K562 (cell line): ENCODE measurements around the gene TRIO. TPM values are rescaled to one million over a fixed set of nuclear protein-coding genes. Genes with fewer than 3 reads are reported as not detected.
A peak's percentile ranks its signal among the peaks of the same experiment; 100 is the strongest.

Experiments used
- ATAC-seq: fragments of 200-7000 bp; cut with Tn5 transposase; 3 replicates; pipeline ENCODE4 v1.9.1; 2020; ENCODE audit warnings: moderate library complexity
- BruUV-seq: library from RNA; stranded (reverse); fragments of 400-500 nt; replicated peaks from 2 replicates; lab custom pipeline; 2021; lab: Mats Ljungman, UMichigan
- CTCF ChIA-PET: fragments of 300-600 bp; formaldehyde crosslinking; extraction: SDS; loops from one replicate; lab custom pipeline; 2021; ENCODE audit warnings: low intra/inter-chr PET ratio; lab: Yijun Ruan, JAX
- POLR2A ChIA-PET: fragments of 300-600, 350-650 bp; sonication (Branson Sonifier 250); formaldehyde crosslinking; extraction: SDS; loops from one replicate; lab custom pipeline; 2021; ENCODE audit warnings: antibody characterized with exemption, inconsistent platforms; lab: Yijun Ruan, JAX
- DNase-seq, 4 experiments: peaks; one replicate each; pipeline versions ENCODE4 v3.0.0 to v3.0.0-alpha.2; 2011 to 2018; ENCODE audit warnings: low spot score in 3 of 4, mixed read lengths in 3 of 4; ENCODE audit errors: extremely low read depth in 1 of 4
- FAIRE-seq: peaks from 2 replicates; lab custom pipeline; 2011; peaks lifted over from hg19 to GRCh38; lab: Jason Lieb, UNC
- H2AFZ ChIP-seq: 2 replicates; pipeline ENCODE4 v1.6.0; 2011; ENCODE audit warnings: low read depth, low read length, control low read depth, inconsistent platforms
- H3K27ac ChIP-seq: fragments of 200-600 bp; 3 replicates; pipeline ENCODE4 v1.8.0; 2011; ENCODE audit warnings: low read depth, mild to moderate bottlenecking, control low read depth, inconsistent platforms, low read length, moderate library complexity, mixed read lengths; ENCODE audit errors: extremely low read depth
- H3K27me3 ChIP-seq, 2 experiments: fragments of 300-600 bp in 1 of 2; 2 replicates in 1 of 2; 3 replicates in 1 of 2; pipeline versions ENCODE4 v1.6.0 to v1.8.0; 2011; ENCODE audit warnings: inconsistent platforms in 2 of 2, low read length in 2 of 2, mild to moderate bottlenecking in 1 of 2, mixed read lengths in 1 of 2, moderate library complexity in 1 of 2; ENCODE audit not compliant: control insufficient read depth in 2 of 2, insufficient read depth in 2 of 2
- H3K36me3 ChIP-seq: fragments of 300-600 bp; 3 replicates; pipeline ENCODE4 v1.8.0; 2011; ENCODE audit warnings: mild to moderate bottlenecking, low read length, inconsistent platforms; ENCODE audit not compliant: control insufficient read depth, insufficient read depth
- H3K4me1 ChIP-seq, 2 experiments: fragments of 200-600 bp in 1 of 2; replicated peaks in 1 of 2; 2 replicates in 1 of 2; 3 replicates in 1 of 2; pipeline versions ENCODE4 v1.5.1 to v1.8.0; 2011; ENCODE audit warnings: inconsistent platforms in 2 of 2, low read length in 2 of 2, mild to moderate bottlenecking in 1 of 2, mixed read lengths in 1 of 2, moderate library complexity in 1 of 2; ENCODE audit not compliant: control insufficient read depth in 2 of 2, insufficient read depth in 2 of 2
- H3K4me2 ChIP-seq: 2 replicates; pipeline ENCODE4 v1.6.1; 2011; ENCODE audit warnings: low read length, control low read depth, inconsistent platforms, mixed read lengths; ENCODE audit not compliant: insufficient read depth
- H3K4me3 ChIP-seq: fragments of 200-600 bp; sonication (generic), shearing (Covaris generic); 2 replicates; pipeline ENCODE4 v1.5.1; 2016; ENCODE audit warnings: control low read depth, inconsistent platforms
- H3K79me2 ChIP-seq: fragments of 200-600 bp; 3 replicates; pipeline ENCODE4 v1.8.0; 2011; ENCODE audit warnings: low read length, inconsistent platforms; ENCODE audit not compliant: control insufficient read depth, insufficient read depth
- H3K9ac ChIP-seq, 2 experiments: 2 replicates each; pipeline versions ENCODE4 v1.6.0 to v1.6.1; 2011; ENCODE audit warnings: low read depth in 2 of 2, low read length in 2 of 2, control low read depth in 1 of 2, inconsistent platforms in 1 of 2, mild to moderate bottlenecking in 1 of 2, mixed read lengths in 1 of 2; ENCODE audit not compliant: insufficient read depth in 1 of 2
- H3K9me1 ChIP-seq: one replicate; pipeline ENCODE4 v1.6.0; 2011; ENCODE audit warnings: inconsistent platforms, mild to moderate bottlenecking, low read length, moderate library complexity; ENCODE audit not compliant: control insufficient read depth, insufficient read depth
- H3K9me3 ChIP-seq: replicated peaks from 2 replicates; pipeline ENCODE4 v1.5.1; 2011; ENCODE audit warnings: low read depth, low read length, inconsistent platforms; ENCODE audit not compliant: control insufficient read depth, insufficient read depth
- H4K20me1 ChIP-seq: replicated peaks from 2 replicates; pipeline ENCODE4 v1.6.1; 2011; ENCODE audit warnings: low read length, inconsistent platforms, mixed read lengths; ENCODE audit not compliant: control insufficient read depth, insufficient read depth
- BRF1 ChIP-seq: IDR thresholded peaks from 3 replicates; pipeline ENCODE4 v1.6.1; 2011; ENCODE audit warnings: borderline replicate concordance, mild to moderate bottlenecking; ENCODE audit not compliant: insufficient read length; ENCODE audit errors: extremely low read depth
- CBFB ChIP-seq: sonication (generic); formaldehyde crosslinking; IDR thresholded peaks from 2 replicates; pipeline ENCODE4 v1.4.0; 2020; ENCODE audit warnings: mild to moderate bottlenecking, missing genetic modification reagents
- CHD2 ChIP-seq: IDR thresholded peaks from 2 replicates; pipeline ENCODE4 v1.6.1; 2011; ENCODE audit warnings: low read depth, low read length
- EP400 ChIP-seq: fragments of 450-650 bp; IDR thresholded peaks from 2 replicates; pipeline ENCODE4 v1.6.1; 2017; ENCODE audit warnings: antibody characterized with exemption, mild to moderate bottlenecking, moderate library complexity
- HDGF ChIP-seq: fragments of 450-650 bp; IDR thresholded peaks from 2 replicates; pipeline ENCODE4 v1.6.1; 2016
- KAT8 ChIP-seq: fragments of 450-650 bp; IDR thresholded peaks from 2 replicates; pipeline ENCODE4 v1.6.1; 2016; ENCODE audit warnings: low read depth, mild to moderate bottlenecking
- MBD2 ChIP-seq: sonication (generic); IDR thresholded peaks from 2 replicates; pipeline ENCODE4 v1.6.1; 2016; ENCODE audit warnings: low read depth, borderline replicate concordance
- MYBL2 ChIP-seq, 2 experiments: fragments of 450-650 bp in 1 of 2; sonication (generic) in 1 of 2; formaldehyde crosslinking in 1 of 2; IDR thresholded peaks; 2 replicates each; pipeline versions ENCODE4 v1.6.1 to v1.8.1; 2017 to 2022; ENCODE audit warnings: borderline replicate concordance in 1 of 2, inconsistent platforms in 1 of 2, low read depth in 1 of 2, mild to moderate bottlenecking in 1 of 2, missing genetic modification reagents in 1 of 2, moderate library complexity in 1 of 2
- RBM14 ChIP-seq: fragments of 200-400 bp; formaldehyde crosslinking; IDR thresholded peaks from 2 replicates; pipeline ENCODE4 v1.6.1; 2018; ENCODE audit warnings: low read depth, mild to moderate bottlenecking, low read length, moderate library complexity, borderline replicate concordance; ENCODE audit not compliant: insufficient read depth
- RBM25 ChIP-seq: fragments of 200-400 bp; formaldehyde crosslinking; IDR thresholded peaks from 2 replicates; pipeline ENCODE4 v1.6.1; 2018; ENCODE audit warnings: low read length, low read depth, moderate library complexity; ENCODE audit not compliant: severe bottlenecking
- SNAPC5 ChIP-seq: fragments of 250-450 bp; sonication (Bioruptor Pico); IDR thresholded peaks from 2 replicates; pipeline ENCODE4 v1.8.0; 2021; ENCODE audit warnings: moderate library complexity, mild to moderate bottlenecking, inconsistent platforms
- SUPT5H ChIP-seq: fragments of 450-650 bp; IDR thresholded peaks from 2 replicates; pipeline ENCODE4 v1.6.1; 2016
- ZNF146 ChIP-seq: IDR thresholded peaks from one replicate; pipeline ENCODE4 v1.6.1; 2018; ENCODE audit warnings: missing compliant biosample characterization; ENCODE audit not compliant: unreplicated experiment
- ZNF668 ChIP-seq: fragments of 250-450 bp; sonication (Bioruptor Pico); IDR thresholded peaks from 2 replicates; pipeline ENCODE4 v1.8.0; 2022; ENCODE audit warnings: mild to moderate bottlenecking, inconsistent platforms
- WGBS: fragments of 100-300 bp; shearing (Covaris generic); methylation state at CpG from one replicate; pipeline ENCODE4 v1.1.6; 2016; ENCODE audit warnings: low coverage, mixed read lengths; ENCODE audit not compliant: insufficient coverage; ENCODE audit errors: missing lambda C conversion rate; 5-methylcytosine and 5-hydroxymethylcytosine counted together
- in situ Hi-C: fragments of 300-500 bp; cut with MboI; formaldehyde crosslinking; loops from 4 replicates; pipeline ENCODE4 v1.15.0; 2018; ENCODE audit warnings: inconsistent platforms, mixed read lengths
- intact Hi-C: fragments of 100-400 bp; cut with micrococcal nuclease; formaldehyde crosslinking; loops from 2 replicates; pipeline ENCODE4 v1.14.2; 2022
- polyA plus RNA-seq, 8 experiments: library from polyadenylated mRNA; depleted of rRNA in 4 of 8; stranded (reverse) in 5 of 8; unstranded in 3 of 8; fragments of >200 nt; fragmentation: Nextera tagmentation in 2 of 8; fragmentation: Illumina TruSeq in 1 of 8; extraction: Ambion mirVana in 2 of 8; extraction: Trizol in 1 of 8; gene quantifications; 2 replicates each; pipeline versions ENCODE4 v1.2.1 to v1.2.3, GENCODE V29; 2011 to 2014; ENCODE audit warnings: inconsistent platforms in 1 of 8, missing spikeins in 1 of 8
- total RNA-seq, 7 experiments: library from RNA; depleted of rRNA in 6 of 7; stranded (reverse); fragments of >200 nt in 6 of 7; fragmentation: Illumina TruSeq in 2 of 7; extraction: Trizol in 2 of 7; gene quantifications; 2 replicates each; pipeline versions ENCODE4 v1.2.1 to v1.2.3, GENCODE V29; 2011 to 2021; ENCODE audit warnings: low replicate concordance in 1 of 7
- TF ChIP-seq, protein P1 (sequence below): IDR thresholded peaks from 2 replicates; pipeline ENCODE4 v1.6.1; 2012; ENCODE audit warnings: low read depth, low read length, improper control_type of control experiment, borderline replicate concordance
- TF ChIP-seq, protein P2 (sequence below), 2 experiments: fragments of 450-650 bp; IDR thresholded peaks; 2 replicates each; pipeline ENCODE4 v1.6.1; 2016

Gene TRIO
- total and polyA plus RNA-seq, 9 of the 15 experiments (the other 6 are each of a cell fraction or from before 2014, with no cell fraction given): 0.24 to 5.0 (median 1.1) TPM

DNA sequence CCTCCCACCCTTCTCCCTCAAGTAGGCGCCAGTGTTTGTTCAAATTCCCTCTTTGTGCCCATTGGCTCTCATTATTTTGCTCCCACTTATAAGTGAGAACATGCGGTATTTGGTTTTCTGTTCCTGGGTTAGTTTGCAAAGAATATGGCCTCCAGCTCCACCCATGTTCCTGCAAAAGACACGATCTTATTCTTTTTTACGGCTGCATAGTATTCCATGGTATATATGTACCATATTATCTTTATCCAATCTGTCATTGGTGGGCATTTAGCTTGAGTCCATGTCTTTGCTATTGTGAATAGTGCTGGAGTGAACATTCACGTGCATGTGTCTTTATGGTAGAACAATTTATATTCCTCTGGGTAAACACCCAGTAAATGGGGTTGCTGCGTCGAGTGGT is 375.5 kb downstream of the TRIO start:
- Histone ChIP-seq H3K9me3 (no peaks in the 10 kb centered on the region), H3K9me1 (no peaks in the 10 kb centered on the region), H3K9ac (no peak overlapping the region), H3K27me3 (no peaks in the 10 kb centered on the region), H3K4me3 (no peak overlapping the region), H3K4me1 (no peaks in the 10 kb centered on the region), H3K36me3 (no peaks in the 10 kb centered on the region), H4K20me1 (no peaks in the 10 kb centered on the region), H3K27ac (no peak overlapping the region), H3K79me2 (no peaks in the 10 kb centered on the region), H3K4me2 (no peak overlapping the region), H2AFZ (no peak overlapping the region)
- in situ Hi-C loops: no loop called here
- FAIRE-seq (no peak), ATAC-seq (no peak), DNase-seq (no peak)
- CTCF ChIA-PET: no interaction called here
- POLR2A ChIA-PET: interaction anchor here (0.7 kb wide), 1 partner anchor 39 kb away, joined by 3 read pairs; no protein-coding TSS in a partner anchor
- TF ChIP-seq BRF1 (no peak), ZNF146 (CRISPR knock-in tag) (peak; percentile 63), MYBL2 (IDR thresholded peaks at IDR 0.05; ENCODE audit: low read depth) (no peak), MYBL2 (CRISPR knock-in tag; IDR thresholded peaks at IDR 0.05; ENCODE audit: borderline replicate concordance) (no peak), KAT8 (no peak), RBM14 (no peak), MBD2 (no peak), RBM25 (peak; percentile 18), SNAPC5 (no peak), HDGF (no peak), EP400 (no peak), ZNF668 (CRISPR knock-in tag) (no peak), SUPT5H (no peak), CHD2 (no peak), CBFB (no peak)
- TF ChIP-seq, protein P1, sequence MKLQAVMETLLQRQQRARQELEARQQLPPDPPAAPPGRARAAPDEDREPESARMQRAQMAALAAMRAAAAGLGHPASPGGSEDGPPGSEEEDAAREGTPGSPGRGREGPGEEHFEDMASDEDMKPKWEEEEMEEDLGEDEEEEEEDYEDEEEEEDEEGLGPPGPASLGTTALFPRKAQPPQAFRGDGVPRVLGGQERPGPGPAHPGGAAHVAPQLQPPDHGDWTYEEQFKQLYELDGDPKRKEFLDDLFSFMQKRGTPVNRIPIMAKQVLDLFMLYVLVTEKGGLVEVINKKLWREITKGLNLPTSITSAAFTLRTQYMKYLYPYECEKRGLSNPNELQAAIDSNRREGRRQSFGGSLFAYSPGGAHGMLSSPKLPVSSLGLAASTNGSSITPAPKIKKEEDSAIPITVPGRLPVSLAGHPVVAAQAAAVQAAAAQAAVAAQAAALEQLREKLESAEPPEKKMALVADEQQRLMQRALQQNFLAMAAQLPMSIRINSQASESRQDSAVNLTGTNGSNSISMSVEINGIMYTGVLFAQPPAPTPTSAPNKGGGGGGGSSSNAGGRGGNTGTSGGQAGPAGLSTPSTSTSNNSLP: no peak
- TF ChIP-seq, protein P2, sequence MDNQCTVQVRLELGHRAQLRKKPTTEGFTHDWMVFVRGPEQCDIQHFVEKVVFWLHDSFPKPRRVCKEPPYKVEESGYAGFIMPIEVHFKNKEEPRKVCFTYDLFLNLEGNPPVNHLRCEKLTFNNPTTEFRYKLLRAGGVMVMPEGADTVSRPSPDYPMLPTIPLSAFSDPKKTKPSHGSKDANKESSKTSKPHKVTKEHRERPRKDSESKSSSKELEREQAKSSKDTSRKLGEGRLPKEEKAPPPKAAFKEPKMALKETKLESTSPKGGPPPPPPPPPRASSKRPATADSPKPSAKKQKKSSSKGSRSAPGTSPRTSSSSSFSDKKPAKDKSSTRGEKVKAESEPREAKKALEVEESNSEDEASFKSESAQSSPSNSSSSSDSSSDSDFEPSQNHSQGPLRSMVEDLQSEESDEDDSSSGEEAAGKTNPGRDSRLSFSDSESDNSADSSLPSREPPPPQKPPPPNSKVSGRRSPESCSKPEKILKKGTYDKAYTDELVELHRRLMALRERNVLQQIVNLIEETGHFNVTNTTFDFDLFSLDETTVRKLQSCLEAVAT (IDR thresholded peaks at IDR 0.05): no peak
- 4% methylated on average over 7 of the region's 7 CpGs for WGBS
- intact Hi-C loops: no loop called here
- no TSS peak for BruUV-seq
